ENCODE data around the gene NFKBIE. TPM values are rescaled to one million over a fixed set of nuclear protein-coding genes. Genes with fewer than 3 reads are reported as not detected.

The NFKBIE gene
- total RNA-seq, 2 experiments from 2014 or later, result 13.3 to 17.9 TPM

- TF ChIP-seq CTCF (IDR thresholded peaks at IDR 0.05), result no peak
- Mint-ChIP-seq H3K4me3 (no peak overlapping the region), H3K4me1 (ENCODE audit: low read depth) (peaks cover 15% of the 10 kb centered on the region), H3K9me3 (no peaks in the 10 kb centered on the region), H3K36me3 (ENCODE audit: low read depth) (peaks cover 56% of the 10 kb centered on the region), H3K27me3 (no peaks in the 10 kb centered on the region), H3K27ac (no peak overlapping the region)
- ChIA-PET CTCF (interaction anchor here (0.8 to 1.7 kb wide), 2 partner anchors 56 to 110 kb away, joined by 3 to 9 read pairs; no protein-coding TSS in a partner anchor), POLR2A (interaction anchor here (1.2 to 7.6 kb wide), 4 partner anchors 18 to 100 kb away, joined by 3 to 64 read pairs (median 6); partner anchors contain the start of genes HSP90AB1 and SLC35B2)
- no peak for ATAC-seq
- intact Hi-C loops (cut with micrococcal nuclease), result loop anchor here (10.0 kb wide), 1 partner anchor 125 kb away; no protein-coding TSS in a partner anchor
- no peak for DNase-seq
Measured at GRCh38 chr6:44229376-44230033, 35.8 kb downstream of the NFKBIE start.

GRCh38 chr6:44228836-44229235, 36.5 kb downstream of the NFKBIE start:
- no peak for DNase-seq

GRCh38 chr6:44228433-44228832, 36.9 kb downstream of the NFKBIE start:
- POLR2A ChIA-PET, result interaction anchor here (7.7 kb wide), 1 partner anchor 16 kb away, joined by 131 read pairs; the partner anchor contains the start of gene HSP90AB1

More at GRCh38 chr6:44228836-44229235, 36.5 kb downstream of the NFKBIE start:
- no peaks in the 10 kb centered on the region for H3K9me3 Mint-ChIP-seq
- no peak for TF ChIP-seq CTCF (IDR thresholded peaks at IDR 0.05)
- H3K4me3 Mint-ChIP-seq, result no peak overlapping the region
- no peaks in the 10 kb centered on the region for H3K27me3 Mint-ChIP-seq
- ChIA-PET POLR2A (no interaction called here), CTCF (interaction anchor here (1.3 to 1.7 kb wide), 2 partner anchors 9 to 56 kb away, joined by 3 to 4 read pairs; no protein-coding TSS in a partner anchor)
- intact Hi-C loops (cut with micrococcal nuclease), result no loop called here
- peaks cover 17% of the 10 kb centered on the region for H3K4me1 Mint-ChIP-seq (ENCODE audit: low read depth)
- H3K36me3 Mint-ChIP-seq (ENCODE audit: low read depth), result peaks cover 57% of the 10 kb centered on the region
- H3K27ac Mint-ChIP-seq, result no peak overlapping the region
- no peak for ATAC-seq

GRCh38 chr6:44228031-44228430, 37.3 kb downstream of the NFKBIE start:
- ChIA-PET POLR2A (interaction anchor here (7.7 kb wide), 1 partner anchor 17 kb away, joined by 131 read pairs; the partner anchor contains the start of gene HSP90AB1), CTCF (interaction anchor here (1.3 to 7.1 kb wide), 3 partner anchors 7 to 55 kb away, joined by 3 to 52 read pairs (median 4); no protein-coding TSS in a partner anchor)
- no peak for DNase-seq
- Mint-ChIP-seq H3K9me3 (no peaks in the 10 kb centered on the region), H3K36me3 (ENCODE audit: low read depth) (peaks cover 52% of the 10 kb centered on the region), H3K4me3 (no peak overlapping the region), H3K27ac (no peak overlapping the region), H3K4me1 (ENCODE audit: low read depth) (peaks cover 18% of the 10 kb centered on the region), H3K27me3 (no peaks in the 10 kb centered on the region)
- ATAC-seq, result no peak
- intact Hi-C loops (cut with micrococcal nuclease), result no loop called here
- no peak for TF ChIP-seq CTCF (IDR thresholded peaks at IDR 0.05)

More at GRCh38 chr6:44228433-44228832, 36.9 kb downstream of the NFKBIE start:
- TF ChIP-seq CTCF (IDR thresholded peaks at IDR 0.05), result no peak
- no peak for DNase-seq
- H3K9me3 Mint-ChIP-seq, result no peaks in the 10 kb centered on the region
- no peak overlapping the region for H3K4me3 Mint-ChIP-seq
- H3K27me3 Mint-ChIP-seq, result no peaks in the 10 kb centered on the region
- no peak overlapping the region for H3K27ac Mint-ChIP-seq
- intact Hi-C loops (cut with micrococcal nuclease), result no loop called here
- no peak for ATAC-seq
- peaks cover 53% of the 10 kb centered on the region for H3K36me3 Mint-ChIP-seq (ENCODE audit: low read depth)
- CTCF ChIA-PET, result interaction anchor here (1.3 to 1.7 kb wide), 2 partner anchors 10 to 55 kb away, joined by 3 to 4 read pairs; no protein-coding TSS in a partner anchor
- peaks cover 17% of the 10 kb centered on the region for H3K4me1 Mint-ChIP-seq (ENCODE audit: low read depth)

All from activated CD8-positive, alpha-beta T cell treated with anti-CD3 and anti-CD28 coated beads for 36 hours (primary cell).